Endothelial cell of hepatic sinusoid (primary cell): ENCODE results near the gene PPP5C.

Experiments
- in situ Hi-C: cut with HindIII; loops from 2 replicates; pipeline ENCODE4 v1.10.0; 2017; ENCODE audit warnings: low sequenced_read_pairs

PPP5C gene

DNA sequence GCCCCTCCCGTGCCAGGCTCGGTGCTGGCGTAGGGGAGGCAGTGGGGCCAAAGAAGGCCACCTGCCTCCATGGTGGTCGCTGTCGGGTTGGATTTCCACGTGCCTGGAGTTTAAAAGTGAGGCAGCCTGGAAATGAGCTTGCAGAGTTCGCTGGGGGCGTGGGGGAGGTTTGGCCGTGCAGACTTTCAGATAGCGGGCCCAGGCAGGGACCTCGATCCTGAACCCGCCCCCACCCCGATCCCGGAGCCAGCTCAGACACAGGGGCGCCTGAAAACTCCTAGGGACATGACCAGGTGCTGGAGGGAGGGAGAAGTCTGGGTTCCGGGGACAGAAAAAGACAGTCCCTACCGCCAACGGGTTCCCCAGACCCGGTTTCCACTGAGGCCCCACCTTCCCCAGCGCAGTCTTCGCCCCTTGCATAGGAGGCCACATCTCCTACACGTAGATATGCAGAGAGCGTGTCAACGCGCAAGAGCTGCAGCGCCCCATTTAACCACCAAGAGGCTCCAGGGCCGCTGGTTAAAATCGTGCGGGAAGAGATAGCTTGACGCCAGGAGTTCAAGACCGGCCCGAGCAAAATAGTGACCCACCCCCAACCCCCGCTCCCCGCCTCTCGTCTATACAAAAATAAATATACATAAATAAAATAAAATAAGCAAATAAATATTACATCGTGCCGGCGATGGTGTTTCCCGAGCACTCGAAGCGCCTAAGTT lies 58.0 kb downstream of the PPP5C start:
- in situ Hi-C loops, result loop anchor here (25.0 kb wide), 1 partner anchor 132 kb away; no protein-coding TSS in a partner anchor

GRCh38 chr19:46406976-46407375 lies 60.1 kb downstream of the PPP5C start:
- in situ Hi-C loops, result loop anchor here (25.0 kb wide), 1 partner anchor 130 kb away; no protein-coding TSS in a partner anchor

GRCh38 chr19:46407856-46408663 lies 61.2 kb downstream of the PPP5C start:
- in situ Hi-C loops, result loop anchor here (25.0 kb wide), 1 partner anchor 129 kb away; no protein-coding TSS in a partner anchor

DNA sequence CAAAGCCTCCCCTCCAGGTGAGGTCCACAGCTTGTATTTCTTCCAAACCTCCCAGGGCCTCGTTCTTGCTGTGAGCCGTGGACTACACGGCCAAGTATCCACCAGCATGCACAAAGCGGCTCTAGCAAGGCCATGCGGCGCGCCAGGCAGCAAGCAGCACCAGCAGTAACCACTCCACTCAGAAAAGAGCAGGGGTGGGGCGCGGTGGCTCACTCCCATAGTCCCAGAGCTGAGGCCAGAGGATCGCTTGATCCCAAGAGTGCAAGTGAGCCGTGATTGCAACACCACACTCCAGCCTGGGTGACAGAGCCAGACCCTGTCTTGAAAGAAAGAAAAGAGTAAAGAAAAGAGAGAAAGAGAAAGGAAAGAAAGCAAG lies 61.8 kb downstream of the PPP5C start:
- in situ Hi-C loops, result loop anchor here (25.0 kb wide), 1 partner anchor 129 kb away; no protein-coding TSS in a partner anchor

DNA sequence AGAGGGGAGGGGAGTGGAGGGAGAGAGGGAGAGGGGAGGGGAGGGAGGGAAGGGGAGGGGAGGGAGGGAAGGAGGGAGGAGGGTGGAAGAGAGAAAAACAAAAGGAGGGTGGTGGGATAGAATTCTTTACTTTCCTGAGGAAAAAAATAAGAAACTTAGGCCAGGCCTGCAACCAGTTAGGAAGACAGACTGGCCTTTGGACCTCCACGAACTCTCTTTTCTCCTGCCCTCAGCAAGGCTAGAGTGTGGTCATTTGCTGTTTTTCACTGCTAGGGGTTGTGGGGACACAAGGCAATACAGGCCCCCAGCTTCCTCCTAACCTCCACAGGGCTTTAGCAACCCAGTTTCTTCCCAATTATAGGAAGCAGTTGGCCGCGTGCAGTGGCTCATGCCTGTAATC lies 62.3 kb downstream of the PPP5C start:
- in situ Hi-C loops, result loop anchor here (25.0 kb wide), 1 partner anchor 128 kb away; no protein-coding TSS in a partner anchor

- in situ Hi-C loops, result loop anchor here (25.0 kb wide), 1 partner anchor 127 kb away; no protein-coding TSS in a partner anchor
Observed at GRCh38 chr19:46410205-46411087, 63.6 kb downstream of the PPP5C start.

DNA sequence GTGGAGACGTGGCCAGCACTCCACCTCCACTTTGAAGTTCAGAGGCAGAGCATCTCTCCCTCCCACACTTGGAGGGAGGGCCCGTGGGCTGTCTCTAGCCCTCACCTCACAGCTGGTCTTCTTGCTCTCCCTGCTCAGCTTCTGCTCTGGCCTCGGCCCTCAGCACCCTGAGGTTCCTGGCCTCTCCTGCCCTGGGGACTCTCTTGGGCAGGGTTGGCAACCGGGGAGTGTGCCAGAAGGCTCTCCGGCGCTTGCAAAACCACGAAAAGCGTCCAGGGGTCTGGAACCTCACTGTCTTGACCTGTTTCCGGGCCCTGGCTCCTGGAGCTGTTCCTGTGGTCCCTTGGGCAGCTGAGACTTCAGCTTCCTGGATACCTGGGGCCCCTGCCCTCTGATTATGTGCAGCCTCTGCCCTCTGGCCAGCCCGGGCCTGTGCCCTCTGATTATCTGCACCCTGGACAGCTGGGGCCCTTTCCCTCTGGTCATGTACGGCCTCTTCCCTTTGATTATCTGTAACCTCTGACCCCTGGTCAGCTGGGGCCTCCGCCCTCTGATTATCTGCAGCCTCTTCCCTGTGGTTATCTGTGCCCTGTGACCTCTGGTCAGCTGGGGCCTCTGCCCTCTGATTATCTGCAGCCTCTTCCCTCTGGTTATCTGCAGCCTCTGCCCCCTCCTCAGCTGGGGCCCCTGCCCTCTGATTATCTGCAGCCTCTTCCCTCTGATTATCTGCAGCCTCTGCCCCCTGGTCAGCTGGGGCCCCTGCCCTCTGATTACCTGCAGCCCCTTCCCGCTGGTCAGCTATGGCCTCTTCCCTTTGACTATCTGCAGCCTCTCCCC lies 64.4 kb downstream of the PPP5C start:
- in situ Hi-C loops, result loop anchor here (25.0 kb wide), 1 partner anchor 126 kb away; no protein-coding TSS in a partner anchor

GRCh38 chr19:46411925-46412649 lies 65.2 kb downstream of the PPP5C start:
- in situ Hi-C loops, result loop anchor here (25.0 kb wide), 1 partner anchor 125 kb away; no protein-coding TSS in a partner anchor

DNA sequence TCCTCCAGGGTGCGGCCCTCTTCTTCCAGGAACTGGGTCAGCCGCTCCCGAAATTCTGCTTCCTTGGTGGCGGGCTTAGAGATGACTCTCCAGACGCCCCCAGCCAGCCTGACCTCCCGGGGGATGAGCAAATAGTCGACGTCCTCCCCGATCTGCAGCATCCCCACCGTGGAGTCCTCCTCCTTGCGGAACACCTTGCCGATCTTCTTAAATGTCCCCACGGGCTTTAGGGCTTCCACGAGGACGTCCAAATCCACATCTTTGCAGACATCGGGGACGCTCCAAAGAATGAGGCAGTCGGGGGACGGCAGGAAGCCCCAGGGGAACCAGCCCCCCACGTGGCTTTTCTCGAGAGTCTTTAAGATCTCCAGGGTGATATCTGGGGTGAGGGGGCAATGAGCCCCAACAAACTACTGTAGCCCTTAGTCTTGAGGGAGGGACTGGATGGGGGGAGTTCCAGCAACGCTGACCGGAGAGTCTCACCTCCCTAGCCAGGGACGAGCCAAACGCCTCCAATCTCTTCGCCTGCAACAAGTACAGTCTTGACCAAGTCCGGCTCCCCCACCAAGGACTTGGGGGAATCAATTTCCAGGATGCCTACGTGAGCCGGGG lies 65.9 kb downstream of the PPP5C start:
- in situ Hi-C loops, result loop anchor here (25.0 kb wide), 1 partner anchor 125 kb away; no protein-coding TSS in a partner anchor

DNA sequence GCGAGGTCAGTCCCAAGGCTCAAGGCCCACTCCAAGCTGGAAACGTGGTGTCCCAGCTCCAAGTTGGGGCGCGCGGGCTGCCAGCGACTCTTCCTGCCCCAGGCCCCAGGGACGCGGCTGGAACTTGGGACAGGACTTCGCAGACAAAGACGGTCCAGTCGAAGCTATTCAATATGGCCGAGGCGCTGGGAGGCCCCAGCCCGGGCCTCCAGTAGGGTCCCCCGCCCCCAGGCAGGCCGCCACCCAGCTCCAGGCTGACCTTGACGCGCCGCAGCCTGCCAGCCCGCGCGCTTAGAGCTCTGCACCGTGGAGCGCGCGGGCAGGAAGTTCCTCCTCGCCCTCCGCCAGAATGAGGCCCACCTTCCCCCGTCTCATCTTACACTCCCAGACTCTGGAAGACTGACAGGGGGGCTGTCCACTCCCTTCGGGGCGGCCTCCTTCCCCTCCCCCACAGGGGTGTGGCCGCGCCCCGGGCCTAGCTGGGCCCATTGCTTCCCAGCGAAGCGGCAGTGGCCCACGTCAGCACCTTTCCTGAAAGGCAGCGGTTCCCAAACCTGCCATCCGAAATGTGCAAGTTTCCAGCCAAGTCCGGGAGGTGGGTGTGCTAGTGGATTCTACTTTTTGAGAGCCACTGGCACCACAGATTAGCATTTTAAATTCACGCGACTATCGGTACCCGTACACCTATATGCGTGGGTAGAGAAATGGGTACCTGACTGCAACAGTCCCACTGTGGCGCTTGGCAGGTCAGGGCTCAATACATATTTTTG lies 66.6 kb downstream of the PPP5C start, which contains the start of gene CCDC8:
TSS of gene CCDC8 (minus strand) at position 303 of the 770 bp plus-strand sequence. CDS start 754 bp downstream, outside the sequence.
- in situ Hi-C loops, result loop anchor here (25.0 kb wide), 1 partner anchor 124 kb away; no protein-coding TSS in a partner anchor

DNA sequence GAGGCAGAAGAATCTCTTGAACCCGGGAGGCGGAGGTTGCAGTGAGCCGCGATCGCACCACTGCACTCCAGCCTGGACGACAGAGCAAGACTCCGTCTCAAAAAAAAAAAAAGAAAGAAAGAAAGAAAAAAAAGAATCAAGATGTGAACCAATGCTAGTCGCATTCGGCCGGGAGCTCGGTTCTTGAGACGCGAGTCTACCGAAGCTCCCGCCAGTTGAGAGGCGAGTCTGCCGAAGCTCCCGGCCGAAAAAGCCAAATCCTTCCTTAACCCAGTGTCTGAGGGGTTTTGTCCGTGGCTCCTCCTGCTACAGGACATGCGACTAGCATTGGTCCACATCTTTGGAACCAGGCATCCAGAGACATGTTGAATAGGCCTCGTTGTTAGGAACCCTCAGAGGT lies 68.0 kb downstream of the PPP5C start:
- in situ Hi-C loops, result loop anchor here (25.0 kb wide), 1 partner anchor 122 kb away; no protein-coding TSS in a partner anchor

DNA sequence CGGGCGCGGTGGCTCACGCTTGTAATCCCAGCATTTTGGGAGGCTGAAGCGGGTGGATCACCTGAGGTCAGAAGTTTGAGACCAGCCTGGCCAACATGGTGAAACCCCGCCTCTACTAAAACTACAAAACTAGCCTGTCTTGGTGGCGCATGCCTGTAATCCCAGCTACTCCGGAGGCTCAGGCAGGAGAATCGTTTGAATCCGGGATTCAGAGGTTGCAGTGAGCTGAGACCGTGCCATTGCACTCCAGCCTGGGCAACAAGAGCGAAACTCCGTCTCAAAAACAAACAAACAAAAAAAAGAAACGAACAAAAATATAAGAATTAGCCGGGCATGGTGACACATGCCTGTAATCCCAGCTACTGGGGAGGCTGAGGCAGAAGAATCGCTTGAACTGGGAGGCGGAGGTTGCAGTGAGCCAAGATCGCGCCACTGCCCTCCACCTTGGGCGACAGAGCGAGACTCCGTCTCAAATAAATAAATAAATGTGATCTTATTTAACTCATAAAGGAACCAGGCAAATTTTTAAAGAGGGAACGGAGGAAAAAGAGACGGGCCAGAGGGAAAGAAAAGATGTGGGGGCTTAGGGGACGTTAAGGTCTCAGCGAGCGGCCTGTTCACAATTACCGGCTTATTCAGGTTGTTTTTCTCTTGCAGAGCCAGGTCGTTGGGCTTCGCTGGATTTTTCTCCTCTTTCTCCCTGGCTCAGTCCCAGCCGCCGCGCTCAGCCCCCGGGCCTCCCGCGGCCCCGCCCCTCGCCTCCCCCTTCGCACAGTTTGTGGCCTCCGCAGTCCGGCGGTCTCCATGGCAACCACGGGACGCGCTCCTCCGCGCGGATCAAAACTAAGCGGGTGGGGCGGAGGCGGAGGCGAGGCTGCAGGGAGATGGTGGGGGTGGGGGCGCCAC lies 69.2 kb downstream of the PPP5C start:
- in situ Hi-C loops, result loop anchor here (25.0 kb wide), 1 partner anchor 121 kb away; no protein-coding TSS in a partner anchor

GRCh38 chr19:46420056-46420455 lies 73.2 kb downstream of the PPP5C start:
- in situ Hi-C loops, result loop anchor here (25.0 kb wide), 1 partner anchor 117 kb away; no protein-coding TSS in a partner anchor

- in situ Hi-C loops, result loop anchor here (25.0 kb wide), 1 partner anchor 115 kb away; no protein-coding TSS in a partner anchor
Observed at GRCh38 chr19:46422344-46422743, 75.5 kb downstream of the PPP5C start.

GRCh38 chr19:46423188-46423587 lies 76.3 kb downstream of the PPP5C start:
- in situ Hi-C loops, result loop anchor here (25.0 kb wide), 1 partner anchor 114 kb away; no protein-coding TSS in a partner anchor

DNA sequence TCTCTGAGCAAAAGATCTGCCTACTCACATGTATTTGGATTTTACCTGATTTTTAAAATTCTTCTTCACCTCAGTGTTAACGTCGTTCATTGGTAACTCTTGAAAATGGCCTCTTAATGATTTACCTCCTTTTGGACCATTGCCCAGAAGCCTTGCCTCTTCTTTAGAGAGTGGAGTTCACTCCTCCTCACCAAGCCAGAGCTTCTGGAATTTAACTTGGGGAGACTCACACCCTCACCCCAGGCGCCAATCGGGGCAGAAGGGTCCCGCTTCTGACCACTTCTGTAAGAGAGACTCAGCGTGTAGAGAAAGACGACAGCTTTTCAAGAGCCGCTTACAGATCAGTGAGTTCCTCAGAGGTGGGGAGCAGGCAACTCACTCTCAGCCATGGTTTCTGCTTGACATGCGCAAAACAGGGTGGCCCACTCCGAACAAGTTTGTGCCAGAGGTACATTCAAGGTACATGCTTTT lies 79.2 kb downstream of the PPP5C start:
- in situ Hi-C loops, result no loop called here
